ENCODE data around the gene ADGRD1.

The ADGRD1 gene

GRCh38 chr12:131056626-131057025 is 102.9 kb downstream of the ADGRD1 start:
- Histone ChIP-seq H3K4me1 (ENCODE audit: control insufficient read depth in 2 of 2, insufficient read depth in 1 of 2, low read depth in 1 of 2, low read length in 2 of 2) (no peaks in the 10 kb centered on the region), H3K4me2 (ENCODE audit: insufficient read depth, low read length, poor library complexity, severe bottlenecking) (no peak overlapping the region), H2BK12ac (ENCODE audit: low read length) (no peak overlapping the region), H3K4ac (ENCODE audit: low read length) (no peak overlapping the region), H3K14ac (ENCODE audit: low read length) (no peak overlapping the region), H4K8ac (ENCODE audit: low read depth, low read length) (no peak overlapping the region), H3K9ac (ENCODE audit: low read depth, low read length, poor library complexity) (no peak overlapping the region), H2AFZ (ENCODE audit: low read length) (no peak overlapping the region), H3K18ac (ENCODE audit: low read length) (no peak overlapping the region), H3K36me3 (replicated peaks in 1 of 2; ENCODE audit: control insufficient read depth in 2 of 2, insufficient read depth in 2 of 2, low read length in 2 of 2) (no peaks in the 10 kb centered on the region), H4K91ac (ENCODE audit: low read depth, low read length, poor library complexity) (no peak overlapping the region), H2BK5ac (ENCODE audit: low read length) (no peak overlapping the region), H3K79me1 (ENCODE audit: low read depth, low read length) (no peaks in the 10 kb centered on the region), H3K23ac (ENCODE audit: low read depth, low read length, poor library complexity) (no peak overlapping the region), H3K27ac (replicated peaks; ENCODE audit: low read length) (no peak overlapping the region), H2AK5ac (ENCODE audit: low read depth, low read length) (no peak overlapping the region), H3K9me3 (replicated peaks in 1 of 2; ENCODE audit: control insufficient read depth in 2 of 2, insufficient read depth in 1 of 2, low read depth in 1 of 2, low read length in 2 of 2) (no peaks in the 10 kb centered on the region), H3K27me3 (ENCODE audit: control insufficient read depth in 3 of 3, insufficient read depth in 3 of 3, low read depth in 1 of 3, low read length in 3 of 3) (peaks cover 0 to 41% (median 0%) of the 10 kb centered on the region in 3 experiments), H2BK15ac (ENCODE audit: low read length) (no peak overlapping the region), H3K4me3 (ENCODE audit: low read length in 2 of 2) (no peak overlapping the region), H2BK120ac (ENCODE audit: low read depth, low read length) (no peak overlapping the region)
- WGBS, 2 donors (ENCODE audit: extremely low coverage in 2 of 2, insufficient read length in 2 of 2, insufficient replicate concordance in 1 of 2) = no CpG with 5 or more reads among the region's 10 CpGs
- DNase-seq (ENCODE audit: low spot score) = no peak

GRCh38 chr12:131057211-131057721 is 103.6 kb downstream of the ADGRD1 start:
- Histone ChIP-seq H2AK5ac (ENCODE audit: low read depth, low read length) (peak overlapping the region; percentile 47), H3K9ac (ENCODE audit: low read depth, low read length, poor library complexity) (no peak overlapping the region), H3K36me3 (replicated peaks in 1 of 2; ENCODE audit: control insufficient read depth in 2 of 2, insufficient read depth in 2 of 2, low read length in 2 of 2) (no peaks in the 10 kb centered on the region), H3K4ac (ENCODE audit: low read length) (no peak overlapping the region), H3K4me1 (ENCODE audit: control insufficient read depth in 2 of 2, insufficient read depth in 1 of 2, low read depth in 1 of 2, low read length in 2 of 2) (no peaks in the 10 kb centered on the region), H2BK15ac (ENCODE audit: low read length) (no peak overlapping the region), H3K9me3 (replicated peaks in 1 of 2; ENCODE audit: control insufficient read depth in 2 of 2, insufficient read depth in 1 of 2, low read depth in 1 of 2, low read length in 2 of 2) (no peaks in the 10 kb centered on the region), H3K79me1 (ENCODE audit: low read depth, low read length) (no peaks in the 10 kb centered on the region), H3K14ac (ENCODE audit: low read length) (no peak overlapping the region), H2BK5ac (ENCODE audit: low read length) (no peak overlapping the region), H2AFZ (ENCODE audit: low read length) (no peak overlapping the region), H3K27ac (replicated peaks; ENCODE audit: low read length) (no peak overlapping the region), H2BK120ac (ENCODE audit: low read depth, low read length) (no peak overlapping the region), H3K23ac (ENCODE audit: low read depth, low read length, poor library complexity) (no peak overlapping the region), H3K4me3 (ENCODE audit: low read length in 2 of 2) (no peak overlapping the region), H4K91ac (ENCODE audit: low read depth, low read length, poor library complexity) (no peak overlapping the region), H4K8ac (ENCODE audit: low read depth, low read length) (no peak overlapping the region), H2BK12ac (ENCODE audit: low read length) (no peak overlapping the region), H3K18ac (ENCODE audit: low read length) (peak overlapping the region; percentile 20), H3K4me2 (ENCODE audit: insufficient read depth, low read length, poor library complexity, severe bottlenecking) (no peak overlapping the region), H3K27me3 (ENCODE audit: control insufficient read depth in 3 of 3, insufficient read depth in 3 of 3, low read depth in 1 of 3, low read length in 3 of 3) (peaks cover 0 to 38% (median 0%) of the 10 kb centered on the region in 3 experiments)
- no peak for DNase-seq (ENCODE audit: low spot score)
- no CpG with 5 or more reads among the region's 25 CpGs for WGBS, 2 donors (ENCODE audit: extremely low coverage in 2 of 2, insufficient read length in 2 of 2, insufficient replicate concordance in 1 of 2)

- Histone ChIP-seq H4K8ac (ENCODE audit: low read depth, low read length) (no peak overlapping the region), H3K4me3 (ENCODE audit: low read length in 2 of 2) (peak overlapping the region in 1 of 2 donors; percentile 6), H3K4me1 (ENCODE audit: control insufficient read depth in 2 of 2, insufficient read depth in 1 of 2, low read depth in 1 of 2, low read length in 2 of 2) (no peaks in the 10 kb centered on the region), H3K9ac (ENCODE audit: low read depth, low read length, poor library complexity) (no peak overlapping the region), H2BK15ac (ENCODE audit: low read length) (no peak overlapping the region), H3K27ac (replicated peaks; ENCODE audit: low read length) (no peak overlapping the region), H2BK5ac (ENCODE audit: low read length) (no peak overlapping the region), H3K79me1 (ENCODE audit: low read depth, low read length) (no peaks in the 10 kb centered on the region), H3K23ac (ENCODE audit: low read depth, low read length, poor library complexity) (no peak overlapping the region), H3K14ac (ENCODE audit: low read length) (no peak overlapping the region), H3K36me3 (replicated peaks in 1 of 2; ENCODE audit: control insufficient read depth in 2 of 2, insufficient read depth in 2 of 2, low read length in 2 of 2) (no peaks in the 10 kb centered on the region), H2AFZ (ENCODE audit: low read length) (no peak overlapping the region), H3K18ac (ENCODE audit: low read length) (no peak overlapping the region), H3K27me3 (ENCODE audit: control insufficient read depth in 3 of 3, insufficient read depth in 3 of 3, low read depth in 1 of 3, low read length in 3 of 3) (peaks cover 0 to 37% (median 0%) of the 10 kb centered on the region in 3 experiments), H4K91ac (ENCODE audit: low read depth, low read length, poor library complexity) (no peak overlapping the region), H2BK12ac (ENCODE audit: low read length) (no peak overlapping the region), H2AK5ac (ENCODE audit: low read depth, low read length) (no peak overlapping the region), H3K4ac (ENCODE audit: low read length) (no peak overlapping the region), H3K4me2 (ENCODE audit: insufficient read depth, low read length, poor library complexity, severe bottlenecking) (no peak overlapping the region), H3K9me3 (replicated peaks in 1 of 2; ENCODE audit: control insufficient read depth in 2 of 2, insufficient read depth in 1 of 2, low read depth in 1 of 2, low read length in 2 of 2) (no peaks in the 10 kb centered on the region), H2BK120ac (ENCODE audit: low read depth, low read length) (no peak overlapping the region)
- DNase-seq (ENCODE audit: low spot score) = no peak
- no CpG with 5 or more reads among the region's 11 CpGs for WGBS, 2 donors (ENCODE audit: extremely low coverage in 2 of 2, insufficient read length in 2 of 2, insufficient replicate concordance in 1 of 2)
These were observed 104.2 kb downstream of the ADGRD1 start for GRCh38 chr12:131057722-131058515.

GRCh38 chr12:131058700-131059099 is 105.0 kb downstream of the ADGRD1 start:
- Histone ChIP-seq H2BK5ac (ENCODE audit: low read length) (no peak overlapping the region), H3K23ac (ENCODE audit: low read depth, low read length, poor library complexity) (no peak overlapping the region), H3K4me2 (ENCODE audit: insufficient read depth, low read length, poor library complexity, severe bottlenecking) (no peak overlapping the region), H3K79me1 (ENCODE audit: low read depth, low read length) (no peaks in the 10 kb centered on the region), H4K91ac (ENCODE audit: low read depth, low read length, poor library complexity) (no peak overlapping the region), H3K36me3 (replicated peaks in 1 of 2; ENCODE audit: control insufficient read depth in 2 of 2, insufficient read depth in 2 of 2, low read length in 2 of 2) (no peaks in the 10 kb centered on the region), H3K18ac (ENCODE audit: low read length) (no peak overlapping the region), H3K14ac (ENCODE audit: low read length) (no peak overlapping the region), H3K9me3 (replicated peaks in 1 of 2; ENCODE audit: control insufficient read depth in 2 of 2, insufficient read depth in 1 of 2, low read depth in 1 of 2, low read length in 2 of 2) (no peaks in the 10 kb centered on the region), H3K9ac (ENCODE audit: low read depth, low read length, poor library complexity) (no peak overlapping the region), H3K27ac (replicated peaks; ENCODE audit: low read length) (no peak overlapping the region), H2AK5ac (ENCODE audit: low read depth, low read length) (no peak overlapping the region), H3K27me3 (ENCODE audit: control insufficient read depth in 3 of 3, insufficient read depth in 3 of 3, low read depth in 1 of 3, low read length in 3 of 3) (peaks cover 0 to 29% (median 0%) of the 10 kb centered on the region in 3 experiments), H3K4me1 (ENCODE audit: control insufficient read depth in 2 of 2, insufficient read depth in 1 of 2, low read depth in 1 of 2, low read length in 2 of 2) (no peaks in the 10 kb centered on the region), H3K4ac (ENCODE audit: low read length) (no peak overlapping the region), H2AFZ (ENCODE audit: low read length) (no peak overlapping the region), H3K4me3 (ENCODE audit: low read length in 2 of 2) (no peak overlapping the region), H2BK12ac (ENCODE audit: low read length) (no peak overlapping the region), H4K8ac (ENCODE audit: low read depth, low read length) (no peak overlapping the region), H2BK120ac (ENCODE audit: low read depth, low read length) (no peak overlapping the region), H2BK15ac (ENCODE audit: low read length) (no peak overlapping the region)
- DNase-seq (ENCODE audit: low spot score) = no peak
- WGBS, 2 donors (ENCODE audit: extremely low coverage in 2 of 2, insufficient read length in 2 of 2, insufficient replicate concordance in 1 of 2) = no CpG with 5 or more reads among the region's 5 CpGs

All from neuronal stem cell (in vitro differentiated cells).